MCF 10A (cell line): ENCODE results near the gene NRIP1. TPM values are rescaled to one million over a fixed set of nuclear protein-coding genes. Genes with fewer than 3 reads are reported as not detected.

Experiments
- BruUV-seq: library from RNA; stranded (reverse); fragments of 400-500 nt; replicated peaks from 2 replicates; lab custom pipeline; 2021; lab: Mats Ljungman, UMichigan
- CTCF ChIA-PET: fragments of 300-600 bp; sonication (Branson Sonifier 250); formaldehyde crosslinking; extraction: SDS; loops from one replicate; lab custom pipeline; 2021; ENCODE audit warnings: antibody characterized with exemption, inconsistent platforms; lab: Yijun Ruan, JAX
- POLR2A ChIA-PET: fragments of 300-600, 350-650 bp; sonication (Branson Sonifier 250); formaldehyde crosslinking; extraction: SDS; loops from one replicate; lab custom pipeline; 2020; ENCODE audit warnings: antibody characterized with exemption, inconsistent platforms; lab: Yijun Ruan, JAX
- DNase-seq: peaks from one replicate; pipeline ENCODE4 v3.0.0-alpha.2; 2018; ENCODE audit not compliant: unreplicated experiment
- H3K27ac Mint-ChIP-seq: one replicate; pipeline ENCODE4 v1.8.0; 2022; ENCODE audit warnings: mild to moderate bottlenecking, low read depth, mixed read lengths; ENCODE audit not compliant: unreplicated experiment
- H3K27me3 Mint-ChIP-seq: one replicate; pipeline ENCODE4 v1.8.0; 2022; ENCODE audit warnings: mixed read lengths; ENCODE audit not compliant: insufficient read depth, unreplicated experiment
- H3K36me3 Mint-ChIP-seq: one replicate; pipeline ENCODE4 v1.8.0; 2022; ENCODE audit warnings: mild to moderate bottlenecking, moderate library complexity, mixed read lengths; ENCODE audit not compliant: insufficient read depth, unreplicated experiment
- H3K4me1 Mint-ChIP-seq: one replicate; pipeline ENCODE4 v1.8.0; 2022; ENCODE audit warnings: mixed read lengths; ENCODE audit not compliant: insufficient read depth, unreplicated experiment
- H3K4me3 Mint-ChIP-seq: one replicate; pipeline ENCODE4 v1.8.0; 2022; ENCODE audit warnings: mild to moderate bottlenecking, moderate library complexity, mixed read lengths; ENCODE audit not compliant: unreplicated experiment
- H3K9me3 Mint-ChIP-seq: one replicate; pipeline ENCODE4 v1.8.0; 2022; ENCODE audit warnings: mixed read lengths; ENCODE audit not compliant: unreplicated experiment
- intact Hi-C: fragments of 100-400 bp; cut with micrococcal nuclease; formaldehyde crosslinking; loops from 2 replicates; pipeline ENCODE4 v1.14.1; 2022
- total RNA-seq: library from RNA; stranded (reverse); gene quantifications from 2 replicates; pipeline ENCODE4 v1.2.3, GENCODE V29; 2022
- TF ChIP-seq, protein P1 (sequence below): fragments of 200-600 bp; IDR thresholded peaks from one replicate; pipeline ENCODE4 v1.8.0; 2022; ENCODE audit warnings: antibody characterized with exemption, mild to moderate bottlenecking; ENCODE audit not compliant: unreplicated experiment

Gene NRIP1
- total RNA-seq, 1 experiment from 2014 or later, result 31.4 TPM

DNA sequence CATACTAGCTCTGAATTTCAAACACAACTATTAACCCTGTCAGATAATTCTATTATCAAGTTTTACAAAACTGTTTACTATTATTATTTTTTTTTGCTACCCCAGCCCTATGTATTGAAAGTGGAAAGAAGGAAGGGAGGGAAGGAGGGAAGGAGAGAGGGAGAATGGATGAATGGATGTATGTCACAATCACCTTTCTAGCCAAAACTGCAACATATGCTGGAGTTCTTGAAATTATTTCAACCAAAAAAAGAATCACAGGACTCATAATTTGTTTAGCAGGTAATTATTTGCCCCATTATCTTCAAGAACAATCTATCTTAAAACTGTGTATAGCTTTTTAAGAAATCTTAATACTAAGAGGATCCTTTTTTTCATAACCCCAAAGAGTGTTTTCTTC is 5.4 kb downstream of the NRIP1 start:
- CTCF ChIA-PET, result interaction anchor here (0.7 to 1.4 kb wide), 6 partner anchors 195 to 657 kb away, joined by 3 to 11 read pairs (median 4); no protein-coding TSS in a partner anchor
- H3K27ac Mint-ChIP-seq, result no peak overlapping the region
- POLR2A ChIA-PET, result interaction anchor here (0.7 to 1.0 kb wide), 4 partner anchors 10 to 428 kb away, joined by 3 to 4 read pairs (median 3); no protein-coding TSS in a partner anchor

DNA sequence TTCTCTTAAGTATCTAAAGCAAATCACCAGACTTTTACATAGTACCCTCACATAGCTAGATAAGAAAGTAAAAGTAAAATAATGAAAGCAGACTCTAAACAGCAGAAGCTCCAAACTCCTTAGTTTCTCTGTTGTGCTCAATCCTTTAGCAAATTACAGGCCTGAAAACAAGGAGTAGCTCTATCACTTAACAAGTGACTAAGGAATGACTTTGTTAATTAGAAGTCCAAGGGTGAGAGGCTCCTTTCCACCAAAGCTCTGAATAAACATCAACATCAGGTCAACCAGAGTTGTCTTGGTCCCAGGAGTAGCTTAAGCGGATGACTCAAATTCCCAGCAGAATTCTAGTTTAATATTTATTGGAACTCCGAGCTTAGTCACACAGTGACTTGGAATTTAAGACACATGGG is 5.9 kb downstream of the NRIP1 start:
- Mint-ChIP-seq H3K27me3 (no peaks in the 10 kb centered on the region), H3K4me1 (peaks cover 45% of the 10 kb centered on the region), H3K4me3 (peak overlapping the region; percentile 7), H3K36me3 (no peaks in the 10 kb centered on the region), H3K27ac (no peak overlapping the region), H3K9me3 (no peaks in the 10 kb centered on the region)
- CTCF ChIA-PET, result interaction anchor here (0.5 to 1.4 kb wide), 7 partner anchors 102 to 665 kb away, joined by 3 to 11 read pairs (median 4); no protein-coding TSS in a partner anchor
- no TSS peak for BruUV-seq
- peak; percentile 47 for DNase-seq
- intact Hi-C loops, result no loop called here
- POLR2A ChIA-PET, result interaction anchor here (0.7 to 1.0 kb wide), 3 partner anchors 9 to 144 kb away, joined by 3 to 4 read pairs (median 3); no protein-coding TSS in a partner anchor
- TF ChIP-seq, protein P1, sequence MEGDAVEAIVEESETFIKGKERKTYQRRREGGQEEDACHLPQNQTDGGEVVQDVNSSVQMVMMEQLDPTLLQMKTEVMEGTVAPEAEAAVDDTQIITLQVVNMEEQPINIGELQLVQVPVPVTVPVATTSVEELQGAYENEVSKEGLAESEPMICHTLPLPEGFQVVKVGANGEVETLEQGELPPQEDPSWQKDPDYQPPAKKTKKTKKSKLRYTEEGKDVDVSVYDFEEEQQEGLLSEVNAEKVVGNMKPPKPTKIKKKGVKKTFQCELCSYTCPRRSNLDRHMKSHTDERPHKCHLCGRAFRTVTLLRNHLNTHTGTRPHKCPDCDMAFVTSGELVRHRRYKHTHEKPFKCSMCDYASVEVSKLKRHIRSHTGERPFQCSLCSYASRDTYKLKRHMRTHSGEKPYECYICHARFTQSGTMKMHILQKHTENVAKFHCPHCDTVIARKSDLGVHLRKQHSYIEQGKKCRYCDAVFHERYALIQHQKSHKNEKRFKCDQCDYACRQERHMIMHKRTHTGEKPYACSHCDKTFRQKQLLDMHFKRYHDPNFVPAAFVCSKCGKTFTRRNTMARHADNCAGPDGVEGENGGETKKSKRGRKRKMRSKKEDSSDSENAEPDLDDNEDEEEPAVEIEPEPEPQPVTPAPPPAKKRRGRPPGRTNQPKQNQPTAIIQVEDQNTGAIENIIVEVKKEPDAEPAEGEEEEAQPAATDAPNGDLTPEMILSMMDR, result no peak

More for the DNA sequence above, 5.4 kb downstream of the NRIP1 start:
- BruUV-seq, result no TSS peak
- TF ChIP-seq, protein P1, result no peak
- Mint-ChIP-seq H3K4me1 (peaks cover 45% of the 10 kb centered on the region), H3K9me3 (no peaks in the 10 kb centered on the region), H3K27me3 (no peaks in the 10 kb centered on the region), H3K4me3 (no peak overlapping the region), H3K36me3 (no peaks in the 10 kb centered on the region)
- DNase-seq, result no peak
- intact Hi-C loops, result no loop called here

GRCh38 chr21:15057285-15057684 is 7.5 kb downstream of the NRIP1 start:
- ChIA-PET CTCF (interaction anchor here (0.7 kb wide), 2 partner anchors 116 to 489 kb away, joined by 3 read pairs; no protein-coding TSS in a partner anchor), POLR2A (interaction anchor here (1.5 kb wide), 1 partner anchor 365 kb away, joined by 3 read pairs; no protein-coding TSS in a partner anchor)

DNA sequence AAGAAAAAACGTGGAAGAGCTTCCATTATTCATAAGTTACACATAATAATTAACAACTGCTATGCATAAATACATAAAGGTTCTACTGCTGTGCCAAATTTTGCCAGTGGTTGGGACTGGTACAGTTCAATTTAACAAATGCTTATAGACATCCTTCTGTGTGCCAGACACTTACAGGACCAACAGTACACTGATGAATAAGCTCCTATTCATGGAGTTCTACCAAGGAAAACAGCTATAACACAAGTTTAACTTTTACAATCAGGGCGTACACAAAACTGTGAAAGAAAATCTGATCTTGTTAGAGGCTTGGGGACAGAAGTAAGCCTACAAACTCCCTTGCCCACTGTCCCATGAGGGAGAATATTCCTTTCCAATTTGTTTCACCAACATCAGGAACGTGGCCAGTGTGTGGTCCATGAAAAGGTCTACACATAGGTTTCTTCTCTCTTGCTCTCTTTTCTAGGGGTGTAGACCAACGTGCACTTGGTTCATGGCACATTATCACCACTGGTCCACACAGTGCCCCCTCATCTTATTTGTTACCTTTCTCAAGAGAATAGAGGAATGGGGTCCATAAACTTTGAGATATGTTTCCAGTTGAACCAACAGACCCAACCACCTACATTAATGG is 10.1 kb downstream of the NRIP1 start:
- no peak for DNase-seq
- H3K9me3 Mint-ChIP-seq, result no peaks in the 10 kb centered on the region
- no peaks in the 10 kb centered on the region for H3K27me3 Mint-ChIP-seq
- peaks cover 6% of the 10 kb centered on the region for H3K36me3 Mint-ChIP-seq
- H3K4me3 Mint-ChIP-seq, result no peak overlapping the region
- ChIA-PET POLR2A (interaction anchor here (1.2 to 1.5 kb wide), 2 partner anchors 10 to 59 kb away, joined by 3 to 4 read pairs; partner anchors contain the start of gene NRIP1), CTCF (interaction anchor here (0.6 to 0.7 kb wide), 2 partner anchors 309 to 538 kb away, joined by 3 read pairs; no protein-coding TSS in a partner anchor)
- TF ChIP-seq, protein P1, result no peak
- peaks cover 43% of the 10 kb centered on the region for H3K4me1 Mint-ChIP-seq
- no peak overlapping the region for H3K27ac Mint-ChIP-seq
- intact Hi-C loops, result no loop called here
- no TSS peak for BruUV-seq

More at GRCh38 chr21:15057285-15057684, 7.5 kb downstream of the NRIP1 start:
- intact Hi-C loops, result no loop called here
- no TSS peak for BruUV-seq
- no peak for DNase-seq
- Mint-ChIP-seq H3K9me3 (no peaks in the 10 kb centered on the region), H3K27ac (peak overlapping the region; percentile 43), H3K4me1 (peaks cover 52% of the 10 kb centered on the region), H3K36me3 (no peaks in the 10 kb centered on the region), H3K27me3 (no peaks in the 10 kb centered on the region), H3K4me3 (no peak overlapping the region)
- TF ChIP-seq, protein P1, result no peak
